H9 (cell line): Measurements from ENCODE around the gene SMS. TPM values are rescaled to one million over a fixed set of nuclear protein-coding genes. Genes with fewer than 3 reads are reported as not detected.

Experiments
- DNase-seq: peaks from one replicate; pipeline ENCODE4 v3.0.0-alpha.2; 2017
- H2AFZ ChIP-seq: one replicate; pipeline ENCODE4 v1.6.1; 2013; ENCODE audit warnings: mild to moderate bottlenecking, low read length, control low read depth, moderate library complexity
- H2AK5ac ChIP-seq: 2 replicates; pipeline ENCODE4 v1.6.1; 2013; ENCODE audit warnings: low read length, control low read depth, mixed read lengths; ENCODE audit not compliant: insufficient read length
- H2BK120ac ChIP-seq: one replicate; pipeline ENCODE4 v1.6.1; 2013; ENCODE audit warnings: low read depth, mild to moderate bottlenecking, low read length, control low read depth, inconsistent platforms; ENCODE audit not compliant: poor library complexity, severe bottlenecking
- H2BK12ac ChIP-seq: 2 replicates; pipeline ENCODE4 v1.6.1; 2013; ENCODE audit warnings: low read length, control low read depth, mixed read lengths, low read depth; ENCODE audit not compliant: insufficient read length
- H2BK15ac ChIP-seq: 2 replicates; pipeline ENCODE4 v1.6.1; 2013; ENCODE audit warnings: low read depth, low read length, control low read depth
- H2BK20ac ChIP-seq: one replicate; pipeline ENCODE4 v1.6.1; 2013; ENCODE audit warnings: low read depth, mild to moderate bottlenecking, low read length, control low read depth, inconsistent platforms; ENCODE audit not compliant: poor library complexity, severe bottlenecking
- H2BK5ac ChIP-seq: 2 replicates; pipeline ENCODE4 v1.6.1; 2013; ENCODE audit warnings: low read length, control low read depth, mixed read lengths; ENCODE audit not compliant: insufficient read length
- H3K14ac ChIP-seq: 2 replicates; pipeline ENCODE4 v1.6.1; 2013; ENCODE audit warnings: low read length, control low read depth; ENCODE audit not compliant: insufficient read depth
- H3K18ac ChIP-seq: 2 replicates; pipeline ENCODE4 v1.6.1; 2013; ENCODE audit warnings: low read depth, mild to moderate bottlenecking, mixed read lengths, low read length, control low read depth; ENCODE audit not compliant: insufficient read length
- H3K23ac ChIP-seq: 2 replicates; pipeline ENCODE4 v1.6.1; 2013; ENCODE audit warnings: low read length, control low read depth, mixed read lengths, low read depth; ENCODE audit not compliant: insufficient read length
- H3K23me2 ChIP-seq: 2 replicates; pipeline ENCODE4 v1.6.1; 2013; ENCODE audit warnings: low read depth, mild to moderate bottlenecking, mixed read lengths, low read length, control low read depth; ENCODE audit not compliant: insufficient read length, poor library complexity, severe bottlenecking
- H3K27ac ChIP-seq: 2 replicates; pipeline ENCODE4 v1.5.1; 2013; ENCODE audit warnings: low read length, control low read depth, mixed read lengths, low read depth; ENCODE audit not compliant: insufficient read length
- H3K27me3 ChIP-seq: 2 replicates; pipeline ENCODE4 v1.6.1; 2013; ENCODE audit warnings: low read length, control low read depth, inconsistent platforms; ENCODE audit not compliant: insufficient read depth
- H3K4ac ChIP-seq: 2 replicates; pipeline ENCODE4 v1.6.1; 2013; ENCODE audit warnings: low read depth, mild to moderate bottlenecking, control low read depth, inconsistent platforms, low read length, moderate library complexity
- H3K4me1 ChIP-seq: 2 replicates; pipeline ENCODE4 v1.6.1; 2013; ENCODE audit warnings: low read length, control low read depth, inconsistent platforms; ENCODE audit not compliant: insufficient read depth
- H3K4me2 ChIP-seq: 2 replicates; pipeline ENCODE4 v1.6.1; 2013; ENCODE audit warnings: low read length, control low read depth, mixed read lengths; ENCODE audit not compliant: insufficient read length, insufficient read depth
- H3K56ac ChIP-seq: 2 replicates; pipeline ENCODE4 v1.6.1; 2013; ENCODE audit warnings: low read depth, mild to moderate bottlenecking, mixed read lengths, low read length, control low read depth; ENCODE audit not compliant: insufficient read length
- H3K79me1 ChIP-seq: 2 replicates; pipeline ENCODE4 v1.6.1; 2013; ENCODE audit warnings: low read depth, mild to moderate bottlenecking, moderate library complexity, low read length, control low read depth, inconsistent platforms; ENCODE audit not compliant: insufficient read depth, poor library complexity, severe bottlenecking
- H3K79me2 ChIP-seq: 2 replicates; pipeline ENCODE4 v1.6.1; 2013; ENCODE audit warnings: low read length, control low read depth, inconsistent platforms; ENCODE audit not compliant: insufficient read depth
- H3K9ac ChIP-seq: 2 replicates; pipeline ENCODE4 v1.6.1; 2013; ENCODE audit warnings: low read length, control low read depth, mixed read lengths; ENCODE audit not compliant: insufficient read length; ENCODE audit errors: extremely low read depth
- H3K9me3 ChIP-seq: one replicate; pipeline ENCODE4 v1.6.1; 2013; ENCODE audit warnings: low read depth, low read length, inconsistent platforms; ENCODE audit not compliant: control insufficient read depth
- H3T11ph ChIP-seq: one replicate; pipeline ENCODE4 v1.6.1; 2013; ENCODE audit warnings: mild to moderate bottlenecking, low read length, control low read depth, inconsistent platforms
- H4K20me1 ChIP-seq: one replicate; pipeline ENCODE4 v1.6.1; 2013; ENCODE audit not compliant: control insufficient read depth, insufficient read length, insufficient read depth
- H4K5ac ChIP-seq: 2 replicates; pipeline ENCODE4 v1.6.1; 2013; ENCODE audit warnings: low read depth, mild to moderate bottlenecking, mixed read lengths, low read length, control low read depth; ENCODE audit not compliant: insufficient read length
- H4K8ac ChIP-seq: replicated peaks from 2 replicates; pipeline ENCODE4 v1.6.1; 2013; ENCODE audit warnings: low read length, control low read depth, mixed read lengths, low read depth; ENCODE audit not compliant: insufficient read length
- H4K91ac ChIP-seq: 2 replicates; pipeline ENCODE4 v1.6.1; 2013; ENCODE audit warnings: low read depth, mild to moderate bottlenecking, moderate library complexity, mixed read lengths, low read length, control low read depth; ENCODE audit not compliant: insufficient read length
- H3K27ac Mint-ChIP-seq, 3 experiments: 2 replicates in 2 of 3; 3 replicates in 1 of 3; pipeline ENCODE4 v1.8.0; 2020 to 2021; ENCODE audit warnings: mixed read lengths in 3 of 3, mild to moderate bottlenecking in 1 of 3, moderate library complexity in 1 of 3
- H3K27me3 Mint-ChIP-seq: 2 replicates; pipeline ENCODE4 v1.8.0; 2021; ENCODE audit warnings: low read depth, mild to moderate bottlenecking, moderate library complexity, mixed read lengths
- H3K36me3 Mint-ChIP-seq, 3 experiments: 2 replicates in 2 of 3; 3 replicates in 1 of 3; pipeline ENCODE4 v1.8.0; 2020 to 2021; ENCODE audit warnings: low read depth in 3 of 3, mixed read lengths in 3 of 3; ENCODE audit not compliant: insufficient read depth in 1 of 3
- H3K4me1 Mint-ChIP-seq, 2 experiments: 2 replicates each; pipeline ENCODE4 v1.8.0; 2020; ENCODE audit warnings: mixed read lengths in 2 of 2
- H3K4me3 Mint-ChIP-seq, 2 experiments: 2 replicates in 1 of 2; 3 replicates in 1 of 2; pipeline ENCODE4 v1.8.0; 2020 to 2021; ENCODE audit warnings: mild to moderate bottlenecking in 2 of 2, mixed read lengths in 2 of 2, moderate library complexity in 1 of 2
- H3K9me3 Mint-ChIP-seq, 2 experiments: 2 replicates in 1 of 2; 3 replicates in 1 of 2; pipeline ENCODE4 v1.8.0; 2020; ENCODE audit warnings: mild to moderate bottlenecking in 2 of 2, mixed read lengths in 2 of 2, moderate library complexity in 1 of 2
- WGBS: extraction: QIAGEN DNeasy Blood & Tissue Kit; methylation state at CpG from one replicate; pipeline ENCODE4 v1.1.7; 2013; ENCODE audit warnings: missing lambda C conversion rate, low lambda C conversion rate, mixed read lengths; ENCODE audit not compliant: insufficient read length; ENCODE audit errors: extremely low coverage; 5-methylcytosine and 5-hydroxymethylcytosine counted together
- total RNA-seq: library from RNA; stranded (reverse); gene quantifications from 2 replicates; pipeline ENCODE4 v1.2.1, GENCODE V29; 2021
- TF ChIP-seq, protein P1 (sequence below): fragments of 200-600 bp; sonication (generic); conservative IDR thresholded peaks from 3 replicates; pipeline ENCODE4 v1.8.0; 2021; ENCODE audit warnings: antibody characterized with exemption, mild to moderate bottlenecking

The SMS gene
- total RNA-seq, 1 experiment from 2014 or later = 415 TPM

DNA sequence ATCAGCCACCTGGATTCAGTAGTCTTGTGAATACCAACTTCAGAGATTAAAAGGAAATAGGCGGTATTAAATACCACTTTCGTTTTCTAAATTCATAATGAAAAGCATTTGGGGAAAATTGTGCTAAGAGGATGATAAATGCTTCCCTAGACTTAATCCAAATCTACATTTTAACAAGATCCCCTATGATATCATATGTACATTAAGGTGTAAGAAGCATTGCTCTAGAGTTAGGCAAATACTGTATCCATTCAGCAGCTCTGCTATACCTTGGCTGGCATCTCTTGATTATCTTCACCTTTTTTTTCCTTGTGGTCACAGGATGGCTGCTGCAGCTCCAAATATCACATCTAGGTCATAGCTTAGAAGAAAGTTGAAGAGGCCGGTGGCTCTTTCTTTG is 51.0 kb downstream of the SMS start:
- H3K79me2 ChIP-seq = no peaks in the 10 kb centered on the region; the same call in 1 of the 2 replicates
- no peak overlapping the region for H4K5ac ChIP-seq
- no peak overlapping the region for H2AFZ ChIP-seq
- H3K27ac ChIP-seq = no peak overlapping the region
- no peaks in the 10 kb centered on the region for H3K27me3 Mint-ChIP-seq
- no peak overlapping the region for H2BK12ac ChIP-seq
- H3K4me1 Mint-ChIP-seq = peaks cover 21 to 26% of the 10 kb centered on the region in 2 experiments
- no peak overlapping the region for H2BK120ac ChIP-seq
- H3K9ac ChIP-seq = no peak overlapping the region
- no peak overlapping the region for H2BK20ac ChIP-seq
- no peak overlapping the region for H3K4ac ChIP-seq
- no peak overlapping the region for H3K27ac Mint-ChIP-seq
- H4K20me1 ChIP-seq = no peaks in the 10 kb centered on the region
- no peaks in the 10 kb centered on the region for H3K79me1 ChIP-seq
- H3K23ac ChIP-seq = no peak overlapping the region
- H4K91ac ChIP-seq = no peak overlapping the region
- no peaks in the 10 kb centered on the region for H3K27me3 ChIP-seq
- no peaks in the 10 kb centered on the region for H3K23me2 ChIP-seq
- H3K4me3 Mint-ChIP-seq = no peak overlapping the region
- H3K56ac ChIP-seq = no peak overlapping the region
- no peak overlapping the region for H3K4me2 ChIP-seq
- H2BK15ac ChIP-seq = no peak overlapping the region
- H3K14ac ChIP-seq = no peak overlapping the region
- peaks cover 0 to 33% of the 10 kb centered on the region in 2 experiments; a peak in 3 of 5 replicates for H3K9me3 Mint-ChIP-seq
- H3K4me1 ChIP-seq = no peaks in the 10 kb centered on the region; the same call in 1 of the 2 replicates
- H2AK5ac ChIP-seq = no peak overlapping the region
- H3K9me3 ChIP-seq = no peaks in the 10 kb centered on the region
- no CpG with 5 or more reads among the region's 3 CpGs for WGBS
- TF ChIP-seq, protein P1, sequence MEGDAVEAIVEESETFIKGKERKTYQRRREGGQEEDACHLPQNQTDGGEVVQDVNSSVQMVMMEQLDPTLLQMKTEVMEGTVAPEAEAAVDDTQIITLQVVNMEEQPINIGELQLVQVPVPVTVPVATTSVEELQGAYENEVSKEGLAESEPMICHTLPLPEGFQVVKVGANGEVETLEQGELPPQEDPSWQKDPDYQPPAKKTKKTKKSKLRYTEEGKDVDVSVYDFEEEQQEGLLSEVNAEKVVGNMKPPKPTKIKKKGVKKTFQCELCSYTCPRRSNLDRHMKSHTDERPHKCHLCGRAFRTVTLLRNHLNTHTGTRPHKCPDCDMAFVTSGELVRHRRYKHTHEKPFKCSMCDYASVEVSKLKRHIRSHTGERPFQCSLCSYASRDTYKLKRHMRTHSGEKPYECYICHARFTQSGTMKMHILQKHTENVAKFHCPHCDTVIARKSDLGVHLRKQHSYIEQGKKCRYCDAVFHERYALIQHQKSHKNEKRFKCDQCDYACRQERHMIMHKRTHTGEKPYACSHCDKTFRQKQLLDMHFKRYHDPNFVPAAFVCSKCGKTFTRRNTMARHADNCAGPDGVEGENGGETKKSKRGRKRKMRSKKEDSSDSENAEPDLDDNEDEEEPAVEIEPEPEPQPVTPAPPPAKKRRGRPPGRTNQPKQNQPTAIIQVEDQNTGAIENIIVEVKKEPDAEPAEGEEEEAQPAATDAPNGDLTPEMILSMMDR = no peak
- DNase-seq = no peak
- H3T11ph ChIP-seq = no peak overlapping the region
- no peak overlapping the region for H4K8ac ChIP-seq
- H2BK5ac ChIP-seq = no peak overlapping the region
- H3K36me3 Mint-ChIP-seq = peaks cover 52 to 92% (median 80%) of the 10 kb centered on the region in 3 experiments
- H3K18ac ChIP-seq = no peak overlapping the region
